Astrocyte of the spinal cord (primary cell): Measurements from ENCODE around the gene MYADM.

Source experiments
- DNase-seq: peaks from one replicate; pipeline ENCODE4 v3.0.0; 2011; ENCODE audit warnings: low read depth, low spot score
- H3K4me3 ChIP-seq: 2 replicates; pipeline ENCODE4 v1.5.1; 2011; ENCODE audit warnings: low read depth, mild to moderate bottlenecking, low read length, moderate library complexity
- CTCF ChIP-seq: IDR thresholded peaks from 2 replicates; pipeline ENCODE4 v1.5.1; 2012; ENCODE audit warnings: low read depth, mild to moderate bottlenecking, low read length, inconsistent platforms
- in situ Hi-C: cut with HindIII; loops from 2 replicates; pipeline ENCODE4 v1.10.0; 2017; ENCODE audit warnings: low sequenced_read_pairs

MYADM gene

GRCh38 chr19:53907193-53907581 is 39.5 kb downstream of the MYADM start:
- DNase-seq: no peak
- H3K4me3 ChIP-seq: no peak overlapping the region
- in situ Hi-C loops: no loop called here
- no peak for TF ChIP-seq CTCF

GRCh38 chr19:53907690-53908089 is 40.0 kb downstream of the MYADM start:
- in situ Hi-C loops: no loop called here
- no peak overlapping the region for H3K4me3 ChIP-seq
- TF ChIP-seq CTCF: no peak
- no peak for DNase-seq

- DNase-seq: peak; percentile 23
- in situ Hi-C loops: no loop called here
- TF ChIP-seq CTCF: no peak
- peak overlapping the region; percentile 21 for H3K4me3 ChIP-seq
These were observed 40.6 kb downstream of the MYADM start for GRCh38 chr19:53908106-53908934.

- in situ Hi-C loops: no loop called here
- no peak for DNase-seq
- H3K4me3 ChIP-seq: peak within 1 kb of the TSS; percentile 40
- no peak for TF ChIP-seq CTCF
These were observed 41.3 kb downstream of the MYADM start, which contains the start of gene CACNG7 for GRCh38 chr19:53908935-53909415. CACNG7 (plus strand) TSS chr19:53909278; CDS start chr19:53912832, 3,554 bp downstream.

GRCh38 chr19:53909471-53910169 is 41.9 kb downstream of the MYADM start:
- no peak for TF ChIP-seq CTCF
- DNase-seq: no peak
- in situ Hi-C loops: no loop called here
- peak overlapping the region; percentile 40 for H3K4me3 ChIP-seq

- in situ Hi-C loops: no loop called here
- no peak overlapping the region for H3K4me3 ChIP-seq
- no peak for DNase-seq
- TF ChIP-seq CTCF: no peak
These were observed 42.5 kb downstream of the MYADM start for GRCh38 chr19:53910170-53910518.
